Activated effector memory CD4-positive, alpha-beta T cell treated with Interleukin-2 at 50 U/mL for 16 hours (primary cell): ENCODE measurements around the gene ZNF385C.
"Not testable (repeated sequence)": the region's sequence is repeated elsewhere in the genome, so short reads cannot be mapped to it uniquely, and the experiment has no call there.

Experiments
- DNase-seq: peaks from one replicate; pipeline ENCODE4 v3.0.0-alpha.2; 2020

The ZNF385C gene

GRCh38 chr17:42097691-42098631 lies at the start of gene ZNF385C:
Gene ZNF385C, minus strand, starts transcription at chr17:42098473. Its CDS starts 35,417 bp downstream, at chr17:42063056.
- peak; percentile 26 for DNase-seq

- no peak for DNase-seq
These were observed 48.8 kb upstream of the ZNF385C start for GRCh38 chr17:42146911-42147607.

GRCh38 chr17:42143138-42143537 lies 44.9 kb upstream of the ZNF385C start:
- DNase-seq: not testable (repeated sequence)

- DNase-seq: no peak
These were observed 44.2 kb upstream of the ZNF385C start for GRCh38 chr17:42142371-42142896.

GRCh38 chr17:42141382-42141781 lies 43.1 kb upstream of the ZNF385C start:
- DNase-seq: no peak

GRCh38 chr17:42140690-42141089 lies 42.4 kb upstream of the ZNF385C start:
- not testable (repeated sequence) for DNase-seq

- DNase-seq: no peak
These were observed 40.6 kb upstream of the ZNF385C start for GRCh38 chr17:42138749-42139492.

- DNase-seq: no peak
These were observed 38.4 kb upstream of the ZNF385C start for GRCh38 chr17:42136654-42137051.

GRCh38 chr17:42135664-42136653 lies 37.7 kb upstream of the ZNF385C start:
- DNase-seq: no peak

GRCh38 chr17:42135151-42135550 lies 36.9 kb upstream of the ZNF385C start:
- no peak for DNase-seq

GRCh38 chr17:42133461-42134041 lies 35.3 kb upstream of the ZNF385C start:
- DNase-seq: peak; percentile 15

GRCh38 chr17:42132941-42133340 lies 34.7 kb upstream of the ZNF385C start:
- DNase-seq: no peak

- no peak for DNase-seq
These were observed 33.7 kb upstream of the ZNF385C start for GRCh38 chr17:42131981-42132432.

- DNase-seq: no peak
These were observed 33.0 kb upstream of the ZNF385C start for GRCh38 chr17:42131232-42131631.

GRCh38 chr17:42130310-42130936 lies 32.1 kb upstream of the ZNF385C start:
- DNase-seq: no peak

GRCh38 chr17:42129109-42129837 lies 31.0 kb upstream of the ZNF385C start:
- no peak for DNase-seq

GRCh38 chr17:42127414-42127813 lies 29.1 kb upstream of the ZNF385C start:
- DNase-seq: no peak

- DNase-seq: no peak
These were observed 28.6 kb upstream of the ZNF385C start for GRCh38 chr17:42126836-42127235.

- DNase-seq: no peak
These were observed 27.3 kb upstream of the ZNF385C start for GRCh38 chr17:42125565-42125964.

- DNase-seq: no peak
These were observed 26.0 kb upstream of the ZNF385C start for GRCh38 chr17:42124256-42124655.
